H1 (cell line): ENCODE measurements around the gene CEBPZ. TPM values are rescaled to one million over a fixed set of nuclear protein-coding genes. Genes with fewer than 3 reads are reported as not detected.

Experiments
- CTCF ChIA-PET: fragments of 300-600 bp; sonication (Branson Sonifier 250); formaldehyde crosslinking; loops from one replicate; lab custom pipeline; 2021; ENCODE audit not compliant: partially characterized antibody; lab: Charles Lee
- POLR2A ChIA-PET: fragments of 300-600 bp; sonication (Branson Sonifier 250); formaldehyde crosslinking; loops from one replicate; lab custom pipeline; 2021; ENCODE audit warnings: inconsistent platforms; ENCODE audit not compliant: partially characterized antibody; lab: Charles Lee
- DNase-seq, 2 experiments: peaks; one replicate each; pipeline versions ENCODE4 v3.0.0 to v3.0.0-alpha.2; 2010 to 2022; ENCODE audit warnings: low spot score in 2 of 2, low read depth in 1 of 2, mixed read lengths in 1 of 2
- FAIRE-seq: peaks from 2 replicates; lab custom pipeline; 2011; peaks lifted over from hg19 to GRCh38; lab: Jason Lieb, UNC
- H2AFZ ChIP-seq: 2 replicates; pipeline ENCODE4 v1.8.1; 2012; ENCODE audit warnings: low read length, inconsistent platforms
- H2AK5ac ChIP-seq: 2 replicates; pipeline ENCODE4 v1.6.1; 2013; ENCODE audit warnings: low read depth, low read length
- H2BK120ac ChIP-seq: replicated peaks from 2 replicates; pipeline ENCODE3; 2013; ENCODE audit warnings: low read depth, low read length, inconsistent platforms
- H2BK12ac ChIP-seq: 2 replicates; pipeline ENCODE4 v1.6.1; 2013; ENCODE audit warnings: low read depth, low read length
- H2BK15ac ChIP-seq: 2 replicates; pipeline ENCODE4 v1.6.1; 2013; ENCODE audit warnings: low read length
- H2BK20ac ChIP-seq: 2 replicates; pipeline ENCODE4 v1.6.1; 2013; ENCODE audit warnings: low read length
- H2BK5ac ChIP-seq: 2 replicates; pipeline ENCODE4 v1.6.1; 2013; ENCODE audit warnings: low read depth, low read length
- H3K14ac ChIP-seq: 2 replicates; pipeline ENCODE4 v1.6.1; 2013; ENCODE audit warnings: inconsistent platforms; ENCODE audit not compliant: insufficient read length
- H3K18ac ChIP-seq: 2 replicates; pipeline ENCODE4 v1.6.1; 2013; ENCODE audit warnings: low read length; ENCODE audit errors: extremely low read depth
- H3K23ac ChIP-seq: 2 replicates; pipeline ENCODE4 v1.6.1; 2013; ENCODE audit warnings: inconsistent platforms; ENCODE audit not compliant: insufficient read length
- H3K23me2 ChIP-seq: 2 replicates; pipeline ENCODE4 v1.6.1; 2013; ENCODE audit warnings: low read depth, low read length
- H3K27ac ChIP-seq: 2 replicates; pipeline ENCODE4 v1.6.1; 2011; ENCODE audit warnings: low read depth, low read length, inconsistent platforms
- H3K27me3 ChIP-seq, 4 experiments: replicated peaks in 1 of 4; 1 replicate in 1 of 4; 2 replicates in 3 of 4; pipeline versions ENCODE4 v1.6.1 to v1.8.1; 2011 to 2013; ENCODE audit warnings: low read length in 3 of 4, mild to moderate bottlenecking in 3 of 4, inconsistent platforms in 2 of 4, mixed read lengths in 2 of 4, moderate library complexity in 1 of 4; ENCODE audit not compliant: control insufficient read depth in 3 of 4, insufficient read depth in 3 of 4; ENCODE audit errors: extremely low read depth in 1 of 4
- H3K36me3 ChIP-seq, 4 experiments: 2 replicates each; pipeline versions ENCODE4 v1.6.1 to v1.8.1; 2011 to 2013; ENCODE audit warnings: mild to moderate bottlenecking in 4 of 4, low read length in 3 of 4, moderate library complexity in 2 of 4, control low read depth in 1 of 4, inconsistent platforms in 1 of 4; ENCODE audit not compliant: insufficient read depth in 4 of 4, control insufficient read depth in 2 of 4
- H3K4ac ChIP-seq: replicated peaks from 2 replicates; pipeline ENCODE3; 2013; ENCODE audit warnings: low read length, low read depth, mixed read lengths, inconsistent platforms; ENCODE audit not compliant: insufficient read length
- H3K4me1 ChIP-seq, 4 experiments: replicated peaks in 1 of 4; 1 replicate in 1 of 4; 2 replicates in 3 of 4; pipeline versions ENCODE4 v1.6.1 to v1.8.1; 2011 to 2013; ENCODE audit warnings: low read length in 3 of 4, inconsistent platforms in 2 of 4, mixed read lengths in 1 of 4; ENCODE audit not compliant: insufficient read depth in 4 of 4, control insufficient read depth in 3 of 4
- H3K4me2 ChIP-seq, 2 experiments: 2 replicates each; pipeline versions ENCODE4 v1.6.1 to v1.8.1; 2011 to 2013; ENCODE audit warnings: low read depth in 2 of 2, low read length in 2 of 2, control low read depth in 1 of 2, inconsistent platforms in 1 of 2, mild to moderate bottlenecking in 1 of 2; ENCODE audit not compliant: insufficient read depth in 1 of 2
- H3K4me3 ChIP-seq, 4 experiments: fragments of 200-600, 300-600 bp in 1 of 4; sonication (generic), shearing (Covaris generic), sonication (Bioruptor Twin) in 1 of 4; 2 replicates each; pipeline versions ENCODE4 v1.5.1 to v1.8.1; 2011 to 2016; ENCODE audit warnings: low read length in 4 of 4, low read depth in 3 of 4, control low read depth in 2 of 4, inconsistent platforms in 2 of 4, mild to moderate bottlenecking in 2 of 4, mixed read lengths in 1 of 4, moderate library complexity in 1 of 4; ENCODE audit not compliant: insufficient read depth in 2 of 4; ENCODE audit errors: extremely low read depth in 1 of 4
- H3K56ac ChIP-seq: replicated peaks from 2 replicates; pipeline ENCODE3; 2013; ENCODE audit warnings: low read depth, mild to moderate bottlenecking, mixed read lengths, low read length, inconsistent platforms; ENCODE audit not compliant: insufficient read length
- H3K79me1 ChIP-seq: 2 replicates; pipeline ENCODE4 v1.6.1; 2013; ENCODE audit warnings: low read depth, low read length, control low read depth
- H3K79me2 ChIP-seq, 2 experiments: 2 replicates each; pipeline versions ENCODE4 v1.6.1 to v1.8.1; 2012 to 2013; ENCODE audit warnings: low read length in 2 of 2, mild to moderate bottlenecking in 2 of 2, inconsistent platforms in 1 of 2; ENCODE audit not compliant: insufficient read depth in 2 of 2, control insufficient read depth in 1 of 2
- H3K9ac ChIP-seq, 4 experiments: replicated peaks in 1 of 4; 1 replicate in 1 of 4; 2 replicates in 3 of 4; pipeline versions ENCODE4 v1.6.1 to v1.8.1; 2011 to 2013; ENCODE audit warnings: low read depth in 3 of 4, low read length in 3 of 4, control low read depth in 2 of 4, mild to moderate bottlenecking in 2 of 4, moderate library complexity in 2 of 4, inconsistent platforms in 1 of 4; ENCODE audit errors: extremely low read depth in 1 of 4
- H3K9me3 ChIP-seq, 2 experiments: 2 replicates each; pipeline versions ENCODE4 v1.6.1 to v1.8.1; 2012 to 2013; ENCODE audit warnings: mild to moderate bottlenecking in 2 of 2, moderate library complexity in 2 of 2, control low read depth in 1 of 2, inconsistent platforms in 1 of 2, low read depth in 1 of 2, low read length in 1 of 2, mixed read lengths in 1 of 2; ENCODE audit not compliant: insufficient read depth in 2 of 2
- H4K20me1 ChIP-seq, 2 experiments: replicated peaks in 1 of 2; 2 replicates each; pipeline versions ENCODE3 to v1.8.1; 2011 to 2013; ENCODE audit warnings: inconsistent platforms in 2 of 2, low read length in 2 of 2, mild to moderate bottlenecking in 1 of 2; ENCODE audit not compliant: insufficient read depth in 2 of 2, control insufficient read depth in 1 of 2
- H4K5ac ChIP-seq: 2 replicates; pipeline ENCODE4 v1.6.1; 2013; ENCODE audit warnings: low read length, low read depth, mixed read lengths, inconsistent platforms; ENCODE audit not compliant: insufficient read length
- H4K8ac ChIP-seq: 2 replicates; pipeline ENCODE4 v1.8.0; 2013; ENCODE audit warnings: mild to moderate bottlenecking, moderate library complexity, low read length, inconsistent platforms; ENCODE audit not compliant: insufficient read depth; ENCODE audit errors: extremely low read depth
- H4K91ac ChIP-seq: replicated peaks from 2 replicates; pipeline ENCODE3; 2013; ENCODE audit warnings: low read length, mixed read lengths, inconsistent platforms; ENCODE audit not compliant: insufficient read length
- CHD1 ChIP-seq: IDR thresholded peaks from 2 replicates; pipeline ENCODE4 v1.6.1; 2012; ENCODE audit warnings: low read depth, low read length, improper control_type of control experiment
- EP300 ChIP-seq, 2 experiments: IDR thresholded peaks; 1 replicate in 1 of 2; 2 replicates in 1 of 2; pipeline ENCODE4 v1.6.1; 2011 to 2012; ENCODE audit warnings: low read depth in 2 of 2, low read length in 2 of 2, mild to moderate bottlenecking in 2 of 2, borderline replicate concordance in 1 of 2, inconsistent platforms in 1 of 2, moderate library complexity in 1 of 2
- GABPA ChIP-seq: IDR thresholded peaks from 2 replicates; pipeline ENCODE4 v1.6.1; 2011; ENCODE audit warnings: mild to moderate bottlenecking, low read length, moderate library complexity, borderline replicate concordance; ENCODE audit not compliant: insufficient read depth
- JUND ChIP-seq: IDR thresholded peaks from 2 replicates; pipeline ENCODE4 v1.6.1; 2011; ENCODE audit warnings: mild to moderate bottlenecking, improper control_type of control experiment, low read length
- PHF8 ChIP-seq: fragments of 200-600 bp; sonication (generic); conservative IDR thresholded peaks from 2 replicates; pipeline ENCODE4 v1.7.1; 2012; ENCODE audit warnings: low read depth, mild to moderate bottlenecking, inconsistent platforms, low read length, moderate library complexity
- RXRA ChIP-seq: IDR thresholded peaks from 2 replicates; pipeline ENCODE4 v1.6.1; 2011; ENCODE audit warnings: low read depth, mild to moderate bottlenecking, low read length, moderate library complexity; ENCODE audit not compliant: insufficient read depth
- SP4 ChIP-seq: IDR thresholded peaks from 2 replicates; pipeline ENCODE4 v1.6.1; 2012; ENCODE audit warnings: low read length, inconsistent platforms
- SRF ChIP-seq: IDR thresholded peaks from 2 replicates; pipeline ENCODE4 v1.6.1; 2011; ENCODE audit warnings: mild to moderate bottlenecking, low read depth, low read length, moderate library complexity
- TEAD4 ChIP-seq: IDR thresholded peaks from 2 replicates; pipeline ENCODE4 v1.6.1; 2012; ENCODE audit warnings: low read depth, low read length, inconsistent platforms, mixed read lengths
- WGBS, 2 experiments: shearing (Covaris generic) in 1 of 2; methylation state at CpG; one replicate each; pipeline versions ENCODE4 v1.1.6 to v1.1.7; 2013 to 2015; ENCODE audit warnings: low lambda C conversion rate in 2 of 2, mixed read lengths in 2 of 2, inconsistent platforms in 1 of 2, low coverage in 1 of 2, missing lambda C conversion rate in 1 of 2; ENCODE audit not compliant: insufficient replicate concordance in 2 of 2, insufficient coverage in 1 of 2, insufficient read length in 1 of 2; ENCODE audit errors: extremely low coverage in 1 of 2, missing lambda C conversion rate in 1 of 2; 5-methylcytosine and 5-hydroxymethylcytosine counted together
- polyA plus RNA-seq, 7 experiments: library from polyadenylated mRNA; depleted of rRNA in 3 of 7; stranded (reverse) in 5 of 7; unstranded in 2 of 7; fragments of >200 nt in 5 of 7; fragments of 200-250 nt in 2 of 7; gene quantifications; 1 replicate in 5 of 7; 2 replicates in 1 of 7; 4 replicates in 1 of 7; pipeline versions ENCODE4 v1.2.1 to v1.2.3, GENCODE V29; 2011 to 2013; ENCODE audit warnings: missing spikeins in 2 of 7, mixed read lengths in 2 of 7
- total RNA-seq: library from RNA; stranded (reverse); fragmentation: NEBNext Ultra II Directional; extraction: Animal tissue kit (Norgen Biotek cat#: 25700); gene quantifications from 2 replicates; pipeline ENCODE4 v1.2.1, GENCODE V29; 2021

CEBPZ gene
- total and polyA plus RNA-seq, 2 of the 8 experiments (the other 6 are each of a cell fraction or from before 2014, with no cell fraction given), result 19.1 to 201 TPM

- Histone ChIP-seq H3K23me2 (no peaks in the 10 kb centered on the region), H3K4me3 (no peak overlapping the region)
- no peak for TF ChIP-seq SP4
- TF ChIP-seq JUND, result no peak
- TF ChIP-seq GABPA, result no peak
- no peak for TF ChIP-seq RXRA
- TF ChIP-seq TEAD4, result no peak
- TF ChIP-seq PHF8, result no peak
- TF ChIP-seq CHD1, result no peak
- TF ChIP-seq EP300 (IDR thresholded peaks at IDR 0.05; ENCODE audit: borderline replicate concordance in 1 of 2, low read depth in 2 of 2, low read length in 2 of 2), result no peak
- TF ChIP-seq SRF, result no peak
- TF ChIP-seq, all 59 proteins: peak for 0
- Histone ChIP-seq H3K79me1 (no peaks in the 10 kb centered on the region), H3K56ac (no peak overlapping the region), H2BK20ac (no peak overlapping the region), H4K20me1 (no peaks in the 10 kb centered on the region), H3K36me3 (peaks cover 2 to 64% (median 24%) of the 10 kb centered on the region in 4 experiments; a peak in 6 of 8 replicates), H2BK12ac (no peak overlapping the region), H3K14ac (no peak overlapping the region), H2BK120ac (no peak overlapping the region), H3K4me2 (no peak overlapping the region), H4K8ac (no peak overlapping the region), H3K9ac (no peak overlapping the region), H3K4ac (no peak overlapping the region), H2AK5ac (no peak overlapping the region), H3K27ac (no peak overlapping the region), H3K18ac (no peak overlapping the region), H2BK5ac (no peak overlapping the region), H2BK15ac (no peak overlapping the region), H3K79me2 (no peaks in the 10 kb centered on the region), H3K27me3 (no peaks in the 10 kb centered on the region), H4K91ac (no peak overlapping the region), H3K4me1 (peaks cover 0 to 8% (median 3%) of the 10 kb centered on the region in 4 experiments; a peak in 4 of 7 replicates), H2AFZ (no peak overlapping the region), H4K5ac (no peak overlapping the region), H3K9me3 (no peaks in the 10 kb centered on the region), H3K23ac (no peak overlapping the region)
- WGBS, 2 experiments, result 93% methylated on average over 6 of the region's 6 CpGs; no CpG with 5 or more reads in 1 of the 2 experiments
- DNase-seq (no peak), FAIRE-seq (no peak)
- POLR2A ChIA-PET, result no interaction called here
- CTCF ChIA-PET, result interaction anchor here (0.6 kb wide), 1 partner anchor 179 kb away, joined by 3 read pairs; no protein-coding TSS in a partner anchor
These were observed 43.1 kb upstream of the CEBPZ start for GRCh38 chr2:37274359-37274965.
